GM12865 (cell line): ENCODE measurements around the gene TSPY8.
"Not testable (repeated sequence)": the region's sequence is repeated elsewhere in the genome, so short reads cannot be mapped to it uniquely, and the experiment has no call there.

ENCODE experiments used
- DNase-seq: peaks from one replicate; pipeline ENCODE4 v3.0.0; 2010; ENCODE audit warnings: low read depth
- H3K4me3 ChIP-seq: 2 replicates; pipeline ENCODE4 v1.5.1; 2011; ENCODE audit warnings: mild to moderate bottlenecking, low read depth, low read length, control low read depth
- CTCF ChIP-seq: IDR thresholded peaks from 2 replicates; pipeline ENCODE4 v1.5.1; 2011; ENCODE audit warnings: low read length, control low read depth, low read depth, inconsistent platforms; ENCODE audit not compliant: insufficient read depth; ENCODE audit errors: missing control alignments

TSPY8 gene

GRCh38 chrY:9357497-9357896, at the start of gene TSPY8:
TSS of gene TSPY8 (plus strand) at chrY:9357797. CDS start at chrY:9357843, 46 bp downstream.
- H3K4me3 ChIP-seq, DNase-seq: not testable (repeated sequence)

- no peak for DNase-seq
- no peak for TF ChIP-seq CTCF
- no peak overlapping the region for H3K4me3 ChIP-seq
These were observed 36.6 kb upstream of the TSPY8 start for GRCh38 chrY:9320996-9321395.

- DNase-seq, H3K4me3 ChIP-seq: not testable (repeated sequence)
These were observed 20.4 kb upstream of the TSPY8 start, which contains the start of gene TSPY4 for GRCh38 chrY:9337164-9337563. TSS of gene TSPY4 (plus strand) at chrY:9337464. CDS start at chrY:9337510, 46 bp downstream.

GRCh38 chrY:9396527-9396926, 38.9 kb downstream of the TSPY8 start:
- DNase-seq, result not testable (repeated sequence)

GRCh38 chrY:9398121-9398520, 40.5 kb downstream of the TSPY8 start, which contains the start of gene TSPY3:
TSS of gene TSPY3 (plus strand) at chrY:9398421. CDS start at chrY:9398467, 46 bp downstream.
- not testable (repeated sequence) for DNase-seq, H3K4me3 ChIP-seq

More at GRCh38 chrY:9396527-9396926, 38.9 kb downstream of the TSPY8 start:
- not testable (repeated sequence) for H3K4me3 ChIP-seq
